GM10847 (cell line): ENCODE data around the gene KCNN2.

ENCODE experiments used
- POLR2A ChIP-seq: IDR thresholded peaks from 2 replicates; pipeline ENCODE4 v1.6.1; 2011; ENCODE audit not compliant: insufficient read length; ENCODE audit errors: extremely low read depth

KCNN2 gene

GRCh38 chr5:114390431-114390830 is 28.6 kb downstream of the KCNN2 start:
- TF ChIP-seq POLR2A: no peak

- TF ChIP-seq POLR2A: no peak
Measured at GRCh38 chr5:114391321-114391720, 29.5 kb downstream of the KCNN2 start.

GRCh38 chr5:114393159-114393558 is 31.3 kb downstream of the KCNN2 start:
- TF ChIP-seq POLR2A: no peak

- TF ChIP-seq POLR2A: no peak
Measured at GRCh38 chr5:114402206-114402605, 40.3 kb downstream of the KCNN2 start.

GRCh38 chr5:114407783-114408182 is 45.9 kb downstream of the KCNN2 start:
- TF ChIP-seq POLR2A: no peak

GRCh38 chr5:114408847-114409246 is 47.0 kb downstream of the KCNN2 start:
- TF ChIP-seq POLR2A: no peak

GRCh38 chr5:114411380-114411931 is 49.6 kb downstream of the KCNN2 start:
- no peak for TF ChIP-seq POLR2A

GRCh38 chr5:114412510-114413171 is 50.8 kb downstream of the KCNN2 start:
- no peak for TF ChIP-seq POLR2A

- TF ChIP-seq POLR2A: no peak
Measured at GRCh38 chr5:114415760-114416159, 53.9 kb downstream of the KCNN2 start.

- TF ChIP-seq POLR2A: no peak
Measured at GRCh38 chr5:114416254-114416653, 54.4 kb downstream of the KCNN2 start.

GRCh38 chr5:114417519-114417918 is 55.6 kb downstream of the KCNN2 start:
- TF ChIP-seq POLR2A: no peak

- no peak for TF ChIP-seq POLR2A
Measured at GRCh38 chr5:114418176-114419066, 56.6 kb downstream of the KCNN2 start.

- TF ChIP-seq POLR2A: no peak
Measured at GRCh38 chr5:114419067-114419388, 57.2 kb downstream of the KCNN2 start.

GRCh38 chr5:114419959-114420358 is 58.1 kb downstream of the KCNN2 start:
- no peak for TF ChIP-seq POLR2A

- TF ChIP-seq POLR2A: no peak
Measured at GRCh38 chr5:114427204-114427603, 65.3 kb downstream of the KCNN2 start.

- TF ChIP-seq POLR2A: no peak
Measured at GRCh38 chr5:114430532-114430931, 68.7 kb downstream of the KCNN2 start.

GRCh38 chr5:114434396-114435219 is 72.7 kb downstream of the KCNN2 start:
- no peak for TF ChIP-seq POLR2A
